Panc1 (cell line): Measurements from ENCODE around the gene MTUS2. TPM values are rescaled to one million over a fixed set of nuclear protein-coding genes. Genes with fewer than 3 reads are reported as not detected.

ENCODE experiments used
- ATAC-seq: fragments of 200-7000 bp; cut with Tn5 transposase; 2 replicates; pipeline ENCODE4 v1.9.1; 2020; ENCODE audit warnings: mild to moderate bottlenecking, moderate library complexity
- BruUV-seq: library from RNA; stranded (reverse); fragments of 400-500 nt; replicated peaks from 2 replicates; lab custom pipeline; 2021; lab: Mats Ljungman, UMichigan
- CTCF ChIA-PET: fragments of 300-600 bp; sonication (Branson Sonifier 250); formaldehyde crosslinking; loops from one replicate; lab custom pipeline; 2022; ENCODE audit warnings: antibody characterized with exemption; lab: Charles Lee
- POLR2A ChIA-PET: fragments of 300-600 bp; sonication (Branson Sonifier 250); formaldehyde crosslinking; loops from one replicate; lab custom pipeline; 2022; ENCODE audit warnings: antibody characterized with exemption; lab: Charles Lee
- DNase-seq: peaks from one replicate; pipeline ENCODE4 v3.0.0-alpha.2; 2010; ENCODE audit warnings: low read depth, low spot score
- H3K27ac ChIP-seq: 2 replicates; pipeline ENCODE4 v1.5.1; 2011; ENCODE audit warnings: mild to moderate bottlenecking, low read length, inconsistent platforms
- H3K27me3 ChIP-seq: fragments of 200-500 bp; sonication (Bioruptor generic); 2 replicates; pipeline ENCODE4 v1.6.0; 2014; ENCODE audit warnings: low read length, inconsistent platforms; ENCODE audit not compliant: control insufficient read depth, insufficient read depth
- H3K36me3 ChIP-seq: fragments of 200-500 bp; sonication (Bioruptor generic); 2 replicates; pipeline ENCODE4 v1.5.1; 2014; ENCODE audit warnings: inconsistent platforms, mild to moderate bottlenecking, low read length, moderate library complexity; ENCODE audit not compliant: control insufficient read depth, insufficient read depth
- H3K4me1 ChIP-seq: 2 replicates; pipeline ENCODE4 v1.5.1; 2011; ENCODE audit warnings: inconsistent platforms, mild to moderate bottlenecking, low read length, moderate library complexity; ENCODE audit not compliant: control insufficient read depth, insufficient read depth
- H3K4me3 ChIP-seq, 2 experiments: 2 replicates each; pipeline ENCODE4 v1.5.1; 2011 to 2012; ENCODE audit warnings: low read depth in 2 of 2, low read length in 2 of 2, mild to moderate bottlenecking in 2 of 2, inconsistent platforms in 1 of 2, moderate library complexity in 1 of 2
- H3K9me3 ChIP-seq: fragments of 200-500 bp; sonication (Bioruptor generic); 2 replicates; pipeline ENCODE4 v1.5.1; 2014; ENCODE audit warnings: low read depth, mild to moderate bottlenecking, inconsistent platforms, low read length, moderate library complexity; ENCODE audit not compliant: control insufficient read depth, insufficient read depth
- POLR2AphosphoS5 ChIP-seq: IDR thresholded peaks from 2 replicates; pipeline ENCODE4 v1.6.1; 2012; ENCODE audit warnings: mild to moderate bottlenecking, low read depth, low read length, moderate library complexity
- SIN3A ChIP-seq: IDR thresholded peaks from 2 replicates; pipeline ENCODE4 v1.6.1; 2012; ENCODE audit warnings: low read depth, mild to moderate bottlenecking, low read length, moderate library complexity, borderline replicate concordance; ENCODE audit not compliant: insufficient read depth
- TCF7L2 ChIP-seq: IDR thresholded peaks from 2 replicates; pipeline ENCODE4 v1.6.1; 2011; ENCODE audit warnings: mild to moderate bottlenecking, low read depth, low read length, inconsistent platforms
- in situ Hi-C: cut with HindIII; loops from 2 replicates; pipeline ENCODE4 v1.10.0; 2016; ENCODE audit warnings: low sequenced_read_pairs, low pct_unique_long_range_greater_than_20kb
- intact Hi-C: fragments of 100-400 bp; cut with micrococcal nuclease; formaldehyde crosslinking; loops from one replicate; pipeline ENCODE4 v1.10.0; 2022; ENCODE audit not compliant: unreplicated experiment
- total RNA-seq: library from RNA; stranded (reverse); gene quantifications from one replicate; pipeline ENCODE4 v1.2.1, GENCODE V29; 2021; ENCODE audit not compliant: unreplicated experiment
- TF ChIP-seq, protein P1 (sequence below): fragments of 450-650 bp; IDR thresholded peaks from 2 replicates; pipeline ENCODE4 v1.5.1; 2017; ENCODE audit warnings: mild to moderate bottlenecking
- TF ChIP-seq, protein P2 (sequence below), 2 experiments: IDR thresholded peaks; 2 replicates each; pipeline ENCODE4 v1.6.1; 2011 to 2012; ENCODE audit warnings: low read depth in 2 of 2, control low read depth in 1 of 2, low read length in 1 of 2, mild to moderate bottlenecking in 1 of 2, moderate library complexity in 1 of 2; ENCODE audit not compliant: insufficient read depth in 1 of 2

MTUS2 gene
- total RNA-seq, 1 experiment from 2014 or later: 0.05 TPM

DNA sequence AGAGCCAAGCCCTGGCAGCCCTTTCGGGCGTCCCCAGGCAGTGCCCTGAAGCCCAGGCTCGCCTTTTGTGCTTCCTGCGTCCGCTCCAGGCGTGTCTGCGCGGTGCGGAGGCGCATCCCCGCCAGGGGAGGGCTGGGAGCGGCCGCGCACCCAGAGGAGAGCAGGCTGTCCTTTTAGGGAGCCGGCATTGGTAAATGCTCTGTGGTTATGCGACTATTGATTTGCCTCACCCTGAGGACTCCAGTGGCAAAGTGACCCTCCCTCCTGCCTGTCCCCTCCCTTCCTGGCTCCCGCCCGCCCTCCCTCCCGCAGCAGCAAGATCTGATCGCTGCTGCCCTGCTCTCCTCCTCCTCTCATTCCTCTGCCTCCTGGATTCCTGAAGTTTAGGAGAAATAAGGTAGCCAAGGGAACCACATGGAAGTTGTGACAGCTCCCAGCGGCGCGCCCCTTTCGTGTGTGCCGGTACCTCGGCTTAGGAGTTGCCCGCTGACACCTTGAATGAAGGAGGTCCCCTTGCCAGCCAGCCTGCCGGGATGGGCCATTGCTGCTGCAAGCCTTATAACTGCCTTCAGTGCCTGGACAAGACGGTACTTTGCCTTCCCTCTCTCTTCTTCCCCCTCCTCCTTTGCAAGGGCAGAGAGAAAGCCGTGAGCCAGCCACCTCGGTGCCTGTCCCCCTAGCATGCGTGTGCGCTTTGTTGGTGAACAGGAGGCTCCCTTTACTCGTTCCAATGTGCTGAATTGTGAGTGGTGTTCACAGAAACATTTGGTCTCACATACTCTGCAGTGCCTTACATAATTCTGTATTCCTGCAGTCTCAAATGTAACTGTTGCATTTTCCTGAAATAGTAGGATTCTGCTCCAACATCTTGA, 608.4 kb downstream of the MTUS2 start:
- H3K27ac ChIP-seq: no peak overlapping the region
- peaks cover 28% of the 10 kb centered on the region for H3K27me3 ChIP-seq
- no peaks in the 10 kb centered on the region for H3K36me3 ChIP-seq
- CTCF ChIA-PET: no interaction called here
- H3K4me1 ChIP-seq: peaks cover 4% of the 10 kb centered on the region; the same call in 1 of the 2 replicates
- H3K9me3 ChIP-seq: no peaks in the 10 kb centered on the region
- intact Hi-C loops: no loop called here
- POLR2A ChIA-PET: interaction anchor here (0.7 kb wide), 1 partner anchor 1986 kb away, joined by 3 read pairs; no protein-coding TSS in a partner anchor
- no TSS peak for BruUV-seq
- H3K4me3 ChIP-seq: peak overlapping the region; percentile 18 to 19; a peak in 2 of 4 replicates
- in situ Hi-C loops: no loop called here
- TF ChIP-seq SIN3A: no peak
- TF ChIP-seq, protein P1, sequence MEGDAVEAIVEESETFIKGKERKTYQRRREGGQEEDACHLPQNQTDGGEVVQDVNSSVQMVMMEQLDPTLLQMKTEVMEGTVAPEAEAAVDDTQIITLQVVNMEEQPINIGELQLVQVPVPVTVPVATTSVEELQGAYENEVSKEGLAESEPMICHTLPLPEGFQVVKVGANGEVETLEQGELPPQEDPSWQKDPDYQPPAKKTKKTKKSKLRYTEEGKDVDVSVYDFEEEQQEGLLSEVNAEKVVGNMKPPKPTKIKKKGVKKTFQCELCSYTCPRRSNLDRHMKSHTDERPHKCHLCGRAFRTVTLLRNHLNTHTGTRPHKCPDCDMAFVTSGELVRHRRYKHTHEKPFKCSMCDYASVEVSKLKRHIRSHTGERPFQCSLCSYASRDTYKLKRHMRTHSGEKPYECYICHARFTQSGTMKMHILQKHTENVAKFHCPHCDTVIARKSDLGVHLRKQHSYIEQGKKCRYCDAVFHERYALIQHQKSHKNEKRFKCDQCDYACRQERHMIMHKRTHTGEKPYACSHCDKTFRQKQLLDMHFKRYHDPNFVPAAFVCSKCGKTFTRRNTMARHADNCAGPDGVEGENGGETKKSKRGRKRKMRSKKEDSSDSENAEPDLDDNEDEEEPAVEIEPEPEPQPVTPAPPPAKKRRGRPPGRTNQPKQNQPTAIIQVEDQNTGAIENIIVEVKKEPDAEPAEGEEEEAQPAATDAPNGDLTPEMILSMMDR: no peak
- TF ChIP-seq TCF7L2: no peak
- DNase-seq (no peak), ATAC-seq (peak; percentile 82)

DNA sequence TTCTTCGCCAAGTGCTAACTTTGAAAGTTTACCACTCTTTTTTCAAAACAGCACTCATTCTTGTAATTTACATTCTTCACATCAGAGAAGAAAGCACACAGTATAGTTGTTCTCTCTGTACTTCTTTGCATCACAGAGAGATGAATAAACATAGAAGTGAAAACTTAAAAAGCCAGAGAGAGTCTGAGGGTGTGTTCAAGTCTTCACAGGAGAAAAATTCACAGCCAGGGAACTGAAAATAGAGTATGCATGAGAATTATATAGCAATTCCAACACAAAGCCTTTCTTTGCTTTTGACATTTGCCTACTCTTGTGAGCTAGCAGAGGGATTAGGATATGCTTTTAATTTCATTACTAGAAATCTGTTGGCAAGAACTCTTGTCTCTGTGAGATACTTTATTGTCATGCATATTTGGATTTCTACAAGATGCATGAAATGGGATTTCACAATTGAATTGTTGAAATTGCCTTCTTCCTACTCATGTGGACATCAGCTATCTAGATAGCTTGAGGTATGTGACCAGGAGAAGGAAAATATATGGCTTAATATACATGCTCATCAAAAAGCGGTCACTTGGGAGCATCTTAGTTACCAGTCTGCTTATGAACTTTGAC, 609.3 kb downstream of the MTUS2 start:
- H3K27ac ChIP-seq: no peak overlapping the region
- peaks cover 28% of the 10 kb centered on the region for H3K27me3 ChIP-seq
- no peaks in the 10 kb centered on the region for H3K36me3 ChIP-seq
- ChIA-PET CTCF (no interaction called here), POLR2A (no interaction called here)
- no peak overlapping the region for H3K4me3 ChIP-seq
- intact Hi-C loops: no loop called here
- no peaks in the 10 kb centered on the region for H3K9me3 ChIP-seq
- no TSS peak for BruUV-seq
- peaks cover 4% of the 10 kb centered on the region; the same call in 1 of the 2 replicates for H3K4me1 ChIP-seq
- in situ Hi-C loops: no loop called here
- no peak for ATAC-seq
- DNase-seq: no peak
- no peak for TF ChIP-seq SIN3A
- TF ChIP-seq POLR2AphosphoS5: no peak
- TF ChIP-seq, protein P1: no peak
- TF ChIP-seq, protein P2, sequence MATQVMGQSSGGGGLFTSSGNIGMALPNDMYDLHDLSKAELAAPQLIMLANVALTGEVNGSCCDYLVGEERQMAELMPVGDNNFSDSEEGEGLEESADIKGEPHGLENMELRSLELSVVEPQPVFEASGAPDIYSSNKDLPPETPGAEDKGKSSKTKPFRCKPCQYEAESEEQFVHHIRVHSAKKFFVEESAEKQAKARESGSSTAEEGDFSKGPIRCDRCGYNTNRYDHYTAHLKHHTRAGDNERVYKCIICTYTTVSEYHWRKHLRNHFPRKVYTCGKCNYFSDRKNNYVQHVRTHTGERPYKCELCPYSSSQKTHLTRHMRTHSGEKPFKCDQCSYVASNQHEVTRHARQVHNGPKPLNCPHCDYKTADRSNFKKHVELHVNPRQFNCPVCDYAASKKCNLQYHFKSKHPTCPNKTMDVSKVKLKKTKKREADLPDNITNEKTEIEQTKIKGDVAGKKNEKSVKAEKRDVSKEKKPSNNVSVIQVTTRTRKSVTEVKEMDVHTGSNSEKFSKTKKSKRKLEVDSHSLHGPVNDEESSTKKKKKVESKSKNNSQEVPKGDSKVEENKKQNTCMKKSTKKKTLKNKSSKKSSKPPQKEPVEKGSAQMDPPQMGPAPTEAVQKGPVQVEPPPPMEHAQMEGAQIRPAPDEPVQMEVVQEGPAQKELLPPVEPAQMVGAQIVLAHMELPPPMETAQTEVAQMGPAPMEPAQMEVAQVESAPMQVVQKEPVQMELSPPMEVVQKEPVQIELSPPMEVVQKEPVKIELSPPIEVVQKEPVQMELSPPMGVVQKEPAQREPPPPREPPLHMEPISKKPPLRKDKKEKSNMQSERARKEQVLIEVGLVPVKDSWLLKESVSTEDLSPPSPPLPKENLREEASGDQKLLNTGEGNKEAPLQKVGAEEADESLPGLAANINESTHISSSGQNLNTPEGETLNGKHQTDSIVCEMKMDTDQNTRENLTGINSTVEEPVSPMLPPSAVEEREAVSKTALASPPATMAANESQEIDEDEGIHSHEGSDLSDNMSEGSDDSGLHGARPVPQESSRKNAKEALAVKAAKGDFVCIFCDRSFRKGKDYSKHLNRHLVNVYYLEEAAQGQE (IDR thresholded peaks at IDR 0.05; ENCODE audit: insufficient read depth in 1 of 2, low read depth in 2 of 2, low read length in 1 of 2): no peak
- no peak for TF ChIP-seq TCF7L2
